Vagina (tissue), 2 donors: Measurements from ENCODE around the gene PSEN1. TPM values are rescaled to one million over a fixed set of nuclear protein-coding genes. Genes with fewer than 3 reads are reported as not detected.

Experiments
- DNase-seq, 2 donors: peaks; one replicate each; pipeline ENCODE4 v3.0.0-alpha.2; 2017; ENCODE audit errors: extremely low spot score in 2 of 2
- H3K27ac ChIP-seq: fragments of 200-600 bp; sonication (generic); one replicate; pipeline ENCODE4 v1.5.1; 2019
- H3K27me3 ChIP-seq: fragments of 200-600 bp; sonication (generic); one replicate; pipeline ENCODE4 v1.5.1; 2019
- H3K36me3 ChIP-seq, 2 donors: fragments of 200-600 bp; sonication (generic); one replicate each; pipeline ENCODE4 v1.5.1; 2017 to 2019
- H3K4me1 ChIP-seq: fragments of 200-600 bp; sonication (generic); one replicate; pipeline ENCODE4 v1.5.1; 2019
- H3K4me3 ChIP-seq, 2 donors: fragments of 200-600 bp; sonication (generic); 1 replicate in 1 of 2; 2 replicates in 1 of 2; pipeline ENCODE4 v1.5.1; 2016 to 2019
- H3K9me3 ChIP-seq: fragments of 200-600 bp; sonication (generic); one replicate; pipeline ENCODE4 v1.5.1; 2019
- POLR2A ChIP-seq, 2 donors: fragments of 450-650 bp; IDR thresholded peaks; one replicate each; pipeline ENCODE4 v1.6.1; 2017; ENCODE audit warnings: antibody characterized with exemption in 2 of 2, mild to moderate bottlenecking in 2 of 2, moderate library complexity in 2 of 2
- POLR2AphosphoS5 ChIP-seq, 2 donors: sonication (generic); formaldehyde crosslinking; IDR thresholded peaks; one replicate each; pipeline ENCODE4 v1.9.0; 2017; ENCODE audit warnings: antibody characterized with exemption in 2 of 2, mild to moderate bottlenecking in 2 of 2, low read depth in 1 of 2; ENCODE audit not compliant: insufficient read depth in 1 of 2
- intact Hi-C: fragments of 100-400 bp; cut with DNase I; formaldehyde crosslinking; loops from one replicate; pipeline ENCODE4 v1.15.1; 2023
- total RNA-seq: library from RNA; depleted of rRNA; stranded (reverse); fragments of >200 nt; gene quantifications from one replicate; pipeline ENCODE4 v1.2.3, GENCODE V29; 2016
- TF ChIP-seq, protein P1 (sequence below), 3 experiments: fragments of 450-650 bp in 2 of 3; fragments of 200-600 bp in 1 of 3; sonication (generic) in 1 of 3; IDR thresholded peaks; one replicate each; pipeline ENCODE4 v1.5.1; 2017 to 2019; ENCODE audit warnings: antibody characterized with exemption in 3 of 3, mild to moderate bottlenecking in 2 of 3, moderate library complexity in 2 of 3

Gene PSEN1
- total RNA-seq, 1 donor from 2014 or later = 47.1 TPM

GRCh38 chr14:73216030-73216429, 79.7 kb downstream of the PSEN1 start:
- Histone ChIP-seq H3K9me3 (no peaks in the 10 kb centered on the region), H3K36me3 (peaks cover 0 to 76% of the 10 kb centered on the region in 2 donors), H3K4me3 (no peak overlapping the region), H3K4me1 (no peaks in the 10 kb centered on the region), H3K27me3 (no peaks in the 10 kb centered on the region), H3K27ac (no peak overlapping the region)
- intact Hi-C loops = no loop called here
- DNase-seq = no peak
- TF ChIP-seq, protein P1, sequence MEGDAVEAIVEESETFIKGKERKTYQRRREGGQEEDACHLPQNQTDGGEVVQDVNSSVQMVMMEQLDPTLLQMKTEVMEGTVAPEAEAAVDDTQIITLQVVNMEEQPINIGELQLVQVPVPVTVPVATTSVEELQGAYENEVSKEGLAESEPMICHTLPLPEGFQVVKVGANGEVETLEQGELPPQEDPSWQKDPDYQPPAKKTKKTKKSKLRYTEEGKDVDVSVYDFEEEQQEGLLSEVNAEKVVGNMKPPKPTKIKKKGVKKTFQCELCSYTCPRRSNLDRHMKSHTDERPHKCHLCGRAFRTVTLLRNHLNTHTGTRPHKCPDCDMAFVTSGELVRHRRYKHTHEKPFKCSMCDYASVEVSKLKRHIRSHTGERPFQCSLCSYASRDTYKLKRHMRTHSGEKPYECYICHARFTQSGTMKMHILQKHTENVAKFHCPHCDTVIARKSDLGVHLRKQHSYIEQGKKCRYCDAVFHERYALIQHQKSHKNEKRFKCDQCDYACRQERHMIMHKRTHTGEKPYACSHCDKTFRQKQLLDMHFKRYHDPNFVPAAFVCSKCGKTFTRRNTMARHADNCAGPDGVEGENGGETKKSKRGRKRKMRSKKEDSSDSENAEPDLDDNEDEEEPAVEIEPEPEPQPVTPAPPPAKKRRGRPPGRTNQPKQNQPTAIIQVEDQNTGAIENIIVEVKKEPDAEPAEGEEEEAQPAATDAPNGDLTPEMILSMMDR (IDR thresholded peaks at IDR 0.05) = no peak
- TF ChIP-seq POLR2AphosphoS5 (IDR thresholded peaks at IDR 0.05; ENCODE audit: insufficient read depth in 1 of 2, low read depth in 1 of 2) (no peak), POLR2A (IDR thresholded peaks at IDR 0.05) (no peak)

- Histone ChIP-seq H3K27me3 (no peaks in the 10 kb centered on the region), H3K9me3 (no peaks in the 10 kb centered on the region), H3K27ac (no peak overlapping the region), H3K4me1 (no peaks in the 10 kb centered on the region), H3K36me3 (peaks cover 0 to 65% of the 10 kb centered on the region in 2 donors), H3K4me3 (no peak overlapping the region)
- intact Hi-C loops = no loop called here
- DNase-seq = no peak
- TF ChIP-seq POLR2AphosphoS5 (IDR thresholded peaks at IDR 0.05; ENCODE audit: insufficient read depth in 1 of 2, low read depth in 1 of 2) = no peak
- TF ChIP-seq POLR2A (IDR thresholded peaks at IDR 0.05) = no peak
- TF ChIP-seq, protein P1 (IDR thresholded peaks at IDR 0.05) = no peak
These were observed 81.1 kb downstream of the PSEN1 start for GRCh38 chr14:73217411-73217810.

GRCh38 chr14:73220061-73220460, 83.8 kb downstream of the PSEN1 start:
- no peak for TF ChIP-seq POLR2AphosphoS5 (IDR thresholded peaks at IDR 0.05; ENCODE audit: insufficient read depth in 1 of 2, low read depth in 1 of 2)
- TF ChIP-seq, protein P1 (IDR thresholded peaks at IDR 0.05) = no peak
- TF ChIP-seq POLR2A (IDR thresholded peaks at IDR 0.05) = no peak
- H3K36me3 ChIP-seq = peaks cover 0 to 46% of the 10 kb centered on the region in 2 donors
- intact Hi-C loops = no loop called here

DNA sequence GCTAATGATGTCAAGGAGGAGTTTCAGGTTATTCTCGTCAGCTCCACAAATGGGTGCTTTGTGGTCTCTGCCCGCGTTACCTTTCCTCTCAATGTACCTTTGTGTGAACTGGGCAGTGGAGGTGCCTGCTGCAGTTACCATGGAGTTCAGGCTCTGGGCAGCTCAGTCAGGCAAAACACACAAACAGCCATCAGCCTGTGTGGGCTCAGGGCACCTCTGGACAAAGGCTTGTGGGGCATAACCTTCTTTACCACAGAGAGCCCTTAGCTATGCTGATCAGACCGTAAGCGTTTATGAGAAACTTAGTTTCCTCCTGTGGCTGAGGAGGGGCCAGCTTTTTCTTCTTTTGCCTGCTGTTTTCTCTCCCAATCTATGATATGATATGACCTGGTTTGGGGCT, 84.3 kb downstream of the PSEN1 start:
- Histone ChIP-seq H3K27me3 (no peaks in the 10 kb centered on the region), H3K9me3 (no peaks in the 10 kb centered on the region), H3K4me1 (peaks cover 13% of the 10 kb centered on the region), H3K36me3 (peaks cover 0 to 43% of the 10 kb centered on the region in 2 donors), H3K4me3 (no peak overlapping the region), H3K27ac (no peak overlapping the region)
- intact Hi-C loops = no loop called here
- TF ChIP-seq POLR2A (IDR thresholded peaks at IDR 0.05) (no peak), POLR2AphosphoS5 (IDR thresholded peaks at IDR 0.05; ENCODE audit: insufficient read depth in 1 of 2, low read depth in 1 of 2) (no peak)
- TF ChIP-seq, protein P1 (IDR thresholded peaks at IDR 0.05) = no peak
- no peak for DNase-seq

More at GRCh38 chr14:73220061-73220460, 83.8 kb downstream of the PSEN1 start:
- Histone ChIP-seq H3K4me1 (peaks cover 13% of the 10 kb centered on the region), H3K4me3 (no peak overlapping the region), H3K27ac (no peak overlapping the region), H3K9me3 (no peaks in the 10 kb centered on the region), H3K27me3 (no peaks in the 10 kb centered on the region)
- DNase-seq = no peak

GRCh38 chr14:73221945-73222344, 85.6 kb downstream of the PSEN1 start:
- intact Hi-C loops = no loop called here
- DNase-seq = no peak
- H3K4me3 ChIP-seq = no peak overlapping the region
- no peaks in the 10 kb centered on the region for H3K27me3 ChIP-seq
- H3K36me3 ChIP-seq = peaks cover 0 to 36% of the 10 kb centered on the region in 2 donors
- no peak overlapping the region for H3K27ac ChIP-seq
- H3K9me3 ChIP-seq = no peaks in the 10 kb centered on the region
- TF ChIP-seq POLR2A (IDR thresholded peaks at IDR 0.05) (no peak), POLR2AphosphoS5 (IDR thresholded peaks at IDR 0.05; ENCODE audit: insufficient read depth in 1 of 2, low read depth in 1 of 2) (no peak)
- TF ChIP-seq, protein P1 (IDR thresholded peaks at IDR 0.05) = no peak
- peaks cover 13% of the 10 kb centered on the region for H3K4me1 ChIP-seq
